GM23338 (cell line): ENCODE results near the gene EFTUD2. TPM values are rescaled to one million over a fixed set of nuclear protein-coding genes. Genes with fewer than 3 reads are reported as not detected.

ENCODE experiments used
- ATAC-seq: fragments of 200-7000 bp; cut with Tn5 transposase; 3 replicates; pipeline ENCODE4 v1.9.1; 2020
- DNase-seq: peaks from one replicate; pipeline ENCODE4 v3.0.0-alpha.2; 2015; ENCODE audit warnings: low spot score
- H2AFZ ChIP-seq: fragments of 200-600 bp; sonication (generic); 2 replicates; pipeline ENCODE4 v1.8.0; 2016; ENCODE audit warnings: antibody characterized with exemption, mild to moderate bottlenecking, moderate library complexity
- H3F3A ChIP-seq: fragments of 200-600 bp; sonication (generic); replicated peaks from 2 replicates; pipeline ENCODE4 v1.8.0; 2017; ENCODE audit warnings: antibody characterized with exemption, mixed run types, low read depth
- H3K27ac ChIP-seq: fragments of 200-600 bp; sonication (generic); 2 replicates; pipeline ENCODE4 v1.6.1; 2016; ENCODE audit warnings: low read depth
- H3K27me3 ChIP-seq: fragments of 200-600 bp; sonication (generic); 2 replicates; pipeline ENCODE4 v1.8.0; 2016; ENCODE audit warnings: mild to moderate bottlenecking, mixed run types, moderate library complexity; ENCODE audit not compliant: insufficient read depth
- H3K36me3 ChIP-seq: fragments of 200-600 bp; sonication (generic); 2 replicates; pipeline ENCODE4 v1.8.0; 2016; ENCODE audit warnings: mild to moderate bottlenecking; ENCODE audit not compliant: insufficient read depth
- H3K4me1 ChIP-seq: fragments of 200-600 bp; sonication (generic); 2 replicates; pipeline ENCODE4 v1.8.0; 2016; ENCODE audit warnings: mild to moderate bottlenecking, moderate library complexity; ENCODE audit not compliant: insufficient read depth
- H3K4me2 ChIP-seq: fragments of 200-600 bp; sonication (generic); 2 replicates; pipeline ENCODE4 v1.7.1; 2017; ENCODE audit warnings: mixed run types
- H3K4me3 ChIP-seq: fragments of 200-600 bp; sonication (generic); 2 replicates; pipeline ENCODE4 v1.6.1; 2016; ENCODE audit warnings: mixed run types
- H3K79me2 ChIP-seq: fragments of 200-600 bp; sonication (generic); replicated peaks from 2 replicates; pipeline ENCODE4 v1.8.0; 2017; ENCODE audit warnings: mild to moderate bottlenecking; ENCODE audit not compliant: insufficient read depth
- H3K9me2 ChIP-seq: fragments of 200-600 bp; sonication (generic); 2 replicates; pipeline ENCODE4 v1.8.0; 2017; ENCODE audit not compliant: insufficient read depth
- H4K20me1 ChIP-seq: fragments of 200-600 bp; sonication (generic); replicated peaks from 2 replicates; pipeline ENCODE4 v1.8.0; 2017; ENCODE audit warnings: mild to moderate bottlenecking; ENCODE audit not compliant: insufficient read depth
- H3K27ac Mint-ChIP-seq: 2 replicates; pipeline ENCODE4 v1.8.0; 2020; ENCODE audit warnings: inconsistent platforms, mild to moderate bottlenecking, moderate library complexity, mixed read lengths
- H3K27me3 Mint-ChIP-seq: 3 replicates; pipeline ENCODE4 v1.8.0; 2022; ENCODE audit warnings: low read depth, mild to moderate bottlenecking, moderate library complexity, mixed read lengths, inconsistent platforms; ENCODE audit not compliant: insufficient read depth, poor library complexity
- H3K36me3 Mint-ChIP-seq: 3 replicates; pipeline ENCODE4 v1.8.0; 2021; ENCODE audit warnings: low read depth, mild to moderate bottlenecking, inconsistent platforms, moderate library complexity, mixed read lengths
- H3K4me1 Mint-ChIP-seq: 3 replicates; pipeline ENCODE4 v1.8.0; 2020; ENCODE audit warnings: mild to moderate bottlenecking, inconsistent platforms, mixed read lengths
- H3K4me3 Mint-ChIP-seq: 3 replicates; pipeline ENCODE4 v1.8.0; 2021; ENCODE audit warnings: moderate library complexity, mild to moderate bottlenecking, inconsistent platforms, mixed read lengths
- H3K9me3 Mint-ChIP-seq: 3 replicates; pipeline ENCODE4 v1.8.0; 2020; ENCODE audit warnings: moderate library complexity, mild to moderate bottlenecking, inconsistent platforms, mixed read lengths
- ETS1 ChIP-seq: IDR thresholded peaks from 2 replicates; pipeline ENCODE4 v1.6.1; 2016; ENCODE audit warnings: antibody characterized with exemption
- JUNB ChIP-seq: IDR thresholded peaks from one replicate; pipeline ENCODE4 v1.6.1; 2016; ENCODE audit warnings: antibody characterized with exemption; ENCODE audit not compliant: unreplicated experiment
- NANOG ChIP-seq: IDR thresholded peaks from 2 replicates; pipeline ENCODE4 v1.6.1; 2016; ENCODE audit warnings: antibody characterized with exemption, borderline replicate concordance
- POLR2AphosphoS5 ChIP-seq: IDR thresholded peaks from 2 replicates; pipeline ENCODE4 v1.6.1; 2016; ENCODE audit warnings: antibody characterized with exemption, low read depth
- ZNF331 ChIP-seq: fragments of 250-450 bp; sonication (Bioruptor Pico); IDR thresholded peaks from 2 replicates; pipeline ENCODE4 v1.5.0; 2020; ENCODE audit warnings: low read depth, mild to moderate bottlenecking, moderate library complexity
- ZNF462 ChIP-seq: fragments of 250-450 bp; sonication (Bioruptor Pico); IDR thresholded peaks from 2 replicates; pipeline ENCODE4 v1.5.0; 2020; ENCODE audit warnings: mild to moderate bottlenecking, moderate library complexity
- polyA plus RNA-seq: library from polyadenylated mRNA; unstranded; fragments of >200 nt; fragmentation: Nextera tagmentation; extraction: Ambion mirVana; gene quantifications from 2 replicates; pipeline ENCODE4 v1.2.1, GENCODE V29; 2016
- total RNA-seq: library from RNA; depleted of rRNA; stranded (reverse); fragments of >200 nt; shearing (Covaris generic); gene quantifications from 2 replicates; pipeline ENCODE4 v1.2.3, GENCODE V29; 2014

Gene EFTUD2
- total and polyA plus RNA-seq, 2 experiments from 2014 or later = 61.6 to 196 TPM

- no peak for TF ChIP-seq ZNF462 (CRISPR knock-in tag)
These were observed 59.0 kb downstream of the EFTUD2 start (continued) for GRCh38 chr17:44840274-44840673.

- Histone ChIP-seq H3K27me3 (no peaks in the 10 kb centered on the region), H2AFZ (no peak overlapping the region), H3K79me2 (no peaks in the 10 kb centered on the region), H3K9me2 (no peaks in the 10 kb centered on the region), H3K27ac (no peak overlapping the region), H3K4me3 (no peak overlapping the region), H4K20me1 (no peaks in the 10 kb centered on the region), H3K4me1 (peaks cover 10% of the 10 kb centered on the region), H3K36me3 (no peaks in the 10 kb centered on the region), H3K4me2 (no peak overlapping the region), H3F3A (peaks cover 10% of the 10 kb centered on the region; the same call in 1 of the 2 replicates)
- Mint-ChIP-seq H3K9me3 (no peaks in the 10 kb centered on the region), H3K4me3 (no peak overlapping the region), H3K36me3 (no peaks in the 10 kb centered on the region), H3K4me1 (peaks cover 13% of the 10 kb centered on the region), H3K27me3 (peaks cover 15% of the 10 kb centered on the region), H3K27ac (no peak overlapping the region)
- no peak for DNase-seq
- no peak for ATAC-seq
- TF ChIP-seq ZNF331 (CRISPR knock-in tag) (no peak), NANOG (no peak), ETS1 (no peak), JUNB (no peak), POLR2AphosphoS5 (no peak), ZNF462 (CRISPR knock-in tag) (no peak)
These were observed 62.0 kb downstream of the EFTUD2 start for GRCh38 chr17:44837196-44837595.
